B cell (primary cell): ENCODE results near the gene HS6ST3. TPM values are rescaled to one million over a fixed set of nuclear protein-coding genes. Genes with fewer than 3 reads are reported as not detected.

Experiments
- ATAC-seq: fragments of 200-7000 bp; cut with Tn5 transposase; one replicate; pipeline ENCODE4 v1.10.0; 2021; ENCODE audit warnings: low read depth, mild to moderate bottlenecking, moderate number of reproducible peaks, moderate library complexity
- CTCF ChIA-PET: fragments of 350-600 bp; sonication (Branson Sonifier 250); formaldehyde crosslinking; loops from one replicate; lab custom pipeline; 2021; ENCODE audit warnings: antibody characterized with exemption, inconsistent platforms; lab: Charles Lee
- POLR2A ChIA-PET: fragments of 350-600 bp; sonication (Branson Sonifier 250); formaldehyde crosslinking; loops from one replicate; lab custom pipeline; 2021; ENCODE audit warnings: antibody characterized with exemption; lab: Charles Lee
- DNase-seq: peaks from one replicate; pipeline ENCODE4 v3.0.0; 2013
- H2AFZ ChIP-seq: 2 replicates; pipeline ENCODE4 v1.6.1; 2012; ENCODE audit warnings: mild to moderate bottlenecking, low read depth, low read length; ENCODE audit not compliant: insufficient read depth, poor library complexity, severe bottlenecking
- H3K27ac ChIP-seq, 2 donors: 1 replicate in 1 of 2; 2 replicates in 1 of 2; pipeline ENCODE4 v1.5.1; 2012 to 2013; ENCODE audit warnings: low read length in 2 of 2, mild to moderate bottlenecking in 2 of 2, moderate library complexity in 1 of 2
- H3K27me3 ChIP-seq, 4 experiments: fragments of 200-600 bp in 1 of 4; sonication (generic) in 1 of 4; replicated peaks in 1 of 4; 1 replicate in 2 of 4; 2 replicates in 2 of 4; pipeline versions ENCODE4 v1.6.1 to v1.7.0; 2013 to 2016; ENCODE audit warnings: low read length in 3 of 4, mild to moderate bottlenecking in 2 of 4, mixed read lengths in 1 of 4, moderate library complexity in 1 of 4; ENCODE audit not compliant: insufficient read depth in 4 of 4, control insufficient read depth in 3 of 4; ENCODE audit errors: control extremely low read depth in 1 of 4
- H3K36me3 ChIP-seq, 2 experiments: replicated peaks in 1 of 2; 1 replicate in 1 of 2; 2 replicates in 1 of 2; pipeline versions ENCODE4 v1.6.1 to v1.7.1; 2013; ENCODE audit warnings: low read length in 1 of 2; ENCODE audit not compliant: insufficient read depth in 2 of 2, control insufficient read depth in 1 of 2; ENCODE audit errors: control extremely low read depth in 1 of 2, extremely low read depth in 1 of 2
- H3K4me1 ChIP-seq, 2 donors: fragments of 200-600 bp in 1 of 2; sonication (generic) in 1 of 2; 1 replicate in 1 of 2; 2 replicates in 1 of 2; pipeline versions ENCODE4 v1.5.1 to v1.6.1; 2013 to 2017; ENCODE audit warnings: low read length in 2 of 2; ENCODE audit not compliant: control insufficient read depth in 2 of 2, insufficient read depth in 2 of 2
- H3K4me2 ChIP-seq: replicated peaks from 2 replicates; pipeline ENCODE3; 2012; ENCODE audit warnings: mild to moderate bottlenecking, low read depth, low read length; ENCODE audit not compliant: poor library complexity, severe bottlenecking
- H3K4me3 ChIP-seq, 5 experiments: fragments of 200-600 bp in 1 of 5; sonication (generic) in 1 of 5; 1 replicate in 3 of 5; 2 replicates in 2 of 5; pipeline versions ENCODE4 v1.5.1 to v1.7.0; 2011 to 2016; ENCODE audit warnings: low read length in 4 of 5, mild to moderate bottlenecking in 4 of 5, low read depth in 2 of 5, control low read depth in 1 of 5, moderate library complexity in 1 of 5; ENCODE audit not compliant: insufficient read depth in 1 of 5; ENCODE audit errors: control extremely low read depth in 1 of 5, extremely low read depth in 1 of 5
- H3K79me2 ChIP-seq: fragments of 200-600 bp; sonication (generic); one replicate; pipeline ENCODE4 v1.6.0; 2016; ENCODE audit warnings: low read length; ENCODE audit not compliant: control insufficient read depth, insufficient read depth
- H3K9ac ChIP-seq: fragments of 200-600 bp; sonication (generic); 2 replicates; pipeline ENCODE4 v1.6.1; 2017; ENCODE audit warnings: mild to moderate bottlenecking, low read length, moderate library complexity
- H3K9me3 ChIP-seq, 3 donors: one replicate each; pipeline versions ENCODE4 v1.6.1 to v1.7.1; 2013; ENCODE audit warnings: low read length in 2 of 3; ENCODE audit not compliant: control insufficient read depth in 2 of 3, insufficient read depth in 1 of 3; ENCODE audit errors: control extremely low read depth in 1 of 3
- H4K20me1 ChIP-seq: 2 replicates; pipeline ENCODE4 v1.6.0; 2012; ENCODE audit warnings: mild to moderate bottlenecking, low read length; ENCODE audit not compliant: insufficient read depth, control insufficient read depth, poor library complexity, severe bottlenecking
- H3K27ac Mint-ChIP-seq: one replicate; pipeline ENCODE4 v1.8.0; 2021; ENCODE audit warnings: mixed read lengths
- H3K27me3 Mint-ChIP-seq: one replicate; pipeline ENCODE4 v1.8.0; 2021; ENCODE audit warnings: mixed read lengths
- H3K4me1 Mint-ChIP-seq: one replicate; pipeline ENCODE4 v1.8.0; 2021; ENCODE audit warnings: mixed read lengths
- H3K4me3 Mint-ChIP-seq: one replicate; pipeline ENCODE4 v1.8.0; 2021; ENCODE audit warnings: mixed read lengths
- H3K9me3 Mint-ChIP-seq: one replicate; pipeline ENCODE4 v1.8.0; 2022; ENCODE audit warnings: mixed read lengths; ENCODE audit not compliant: insufficient read depth
- CTCF ChIP-seq: fragments of 200-600 bp; IDR thresholded peaks from one replicate; pipeline ENCODE4 v1.8.0; 2022; ENCODE audit warnings: antibody characterized with exemption, mild to moderate bottlenecking
- EZH2 ChIP-seq: IDR thresholded peaks from 2 replicates; pipeline ENCODE4 v1.6.1; 2012; ENCODE audit warnings: borderline replicate concordance, low read depth, mild to moderate bottlenecking, moderate library complexity, low read length; ENCODE audit not compliant: insufficient read depth, poor library complexity, severe bottlenecking
- WGBS: methylation state at CpG from one replicate; pipeline ENCODE4 v1.1.5; 2013; ENCODE audit warnings: missing lambda C conversion rate; ENCODE audit not compliant: insufficient coverage; 5-methylcytosine and 5-hydroxymethylcytosine counted together
- intact Hi-C: fragments of 100-400 bp; cut with micrococcal nuclease; formaldehyde crosslinking; loops from one replicate; pipeline ENCODE4 v1.10.0; 2022
- polyA plus RNA-seq: library from polyadenylated mRNA; depleted of rRNA; stranded (reverse); fragments of >200 nt; gene quantifications from 2 replicates; pipeline ENCODE4 v1.2.3, GENCODE V29; 2012
- total RNA-seq, 2 donors: library from RNA; stranded (reverse); fragments of 120-200 nt in 1 of 2; gene quantifications; 1 replicate in 1 of 2; 2 replicates in 1 of 2; pipeline versions ENCODE4 v1.2.3 to v1.2.4, GENCODE V29; 2013 to 2022

The HS6ST3 gene
- total and polyA plus RNA-seq, 2 donors (not counting 1 experiment from before 2014, with no cell fraction given) = not detected

DNA sequence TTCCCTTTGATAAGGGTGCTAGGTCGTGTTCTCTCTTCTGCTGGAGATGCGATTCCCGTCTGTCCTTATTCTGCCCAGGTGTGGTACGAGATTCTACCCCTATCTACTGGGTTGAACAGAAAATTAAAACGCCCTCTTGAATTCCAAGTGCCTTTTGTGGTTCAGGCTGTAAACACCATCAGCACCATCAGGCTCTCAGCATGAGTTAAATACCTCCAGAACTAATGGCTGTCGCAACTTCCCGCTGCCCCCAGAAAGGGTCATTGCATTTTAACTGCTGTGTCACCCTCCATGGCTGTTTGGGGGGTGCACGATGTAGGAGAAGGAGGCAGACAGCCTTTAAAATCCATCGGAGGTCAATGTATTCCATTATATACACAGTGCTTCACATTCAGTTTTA is 727.0 kb downstream of the HS6ST3 start:
- Histone ChIP-seq H3K9me3 (no peaks in the 10 kb centered on the region), H3K27me3 (no peaks in the 10 kb centered on the region), H3K36me3 (no peaks in the 10 kb centered on the region), H3K4me1 (no peaks in the 10 kb centered on the region), H4K20me1 (no peaks in the 10 kb centered on the region), H3K79me2 (no peaks in the 10 kb centered on the region), H3K4me3 (no peak overlapping the region), H3K27ac (no peak overlapping the region), H3K4me2 (no peak overlapping the region), H3K9ac (no peak overlapping the region), H2AFZ (no peak overlapping the region)
- CTCF ChIA-PET = interaction anchor here (1.1 to 1.8 kb wide), 2 partner anchors 18 to 797 kb away, joined by 3 to 8 read pairs; no protein-coding TSS in a partner anchor
- no peak for TF ChIP-seq CTCF
- TF ChIP-seq EZH2 = no peak
- Mint-ChIP-seq H3K27me3 (no peaks in the 10 kb centered on the region), H3K4me1 (no peaks in the 10 kb centered on the region), H3K27ac (no peak overlapping the region), H3K9me3 (no peaks in the 10 kb centered on the region), H3K4me3 (no peak overlapping the region)
- DNase-seq = no peak
- POLR2A ChIA-PET = no interaction called here
- ATAC-seq = no peak
- intact Hi-C loops = loop anchor here (5.0 kb wide), 1 partner anchor 795 kb away; no protein-coding TSS in a partner anchor
- WGBS = 77% methylated on average over 5 of the region's 9 CpGs

- Histone ChIP-seq H3K9me3 (no peaks in the 10 kb centered on the region), H3K4me2 (no peak overlapping the region), H2AFZ (no peak overlapping the region), H3K4me3 (no peak overlapping the region), H3K36me3 (no peaks in the 10 kb centered on the region), H3K79me2 (no peaks in the 10 kb centered on the region), H3K27ac (no peak overlapping the region), H3K4me1 (no peaks in the 10 kb centered on the region), H3K9ac (no peak overlapping the region), H3K27me3 (no peaks in the 10 kb centered on the region), H4K20me1 (no peaks in the 10 kb centered on the region)
- no peak for DNase-seq
- Mint-ChIP-seq H3K4me3 (no peak overlapping the region), H3K27me3 (no peaks in the 10 kb centered on the region), H3K27ac (no peak overlapping the region), H3K4me1 (no peaks in the 10 kb centered on the region), H3K9me3 (no peaks in the 10 kb centered on the region)
- no peak for ATAC-seq
- TF ChIP-seq CTCF = no peak
- no peak for TF ChIP-seq EZH2
- intact Hi-C loops = loop anchor here (5.0 kb wide), 1 partner anchor 795 kb away; no protein-coding TSS in a partner anchor
- ChIA-PET POLR2A (no interaction called here), CTCF (interaction anchor here (1.1 to 1.8 kb wide), 2 partner anchors 18 to 797 kb away, joined by 3 to 8 read pairs; no protein-coding TSS in a partner anchor)
- no CpG with 5 or more reads among the region's 4 CpGs for WGBS
Measured at GRCh38 chr13:96817336-96817941, 727.5 kb downstream of the HS6ST3 start.
